Measurements from ENCODE around the gene SMURF2.
"Not testable (repeated sequence)": the region's sequence is repeated elsewhere in the genome, so short reads cannot be mapped to it uniquely, and the experiment has no call there.

SMURF2 gene

DNA sequence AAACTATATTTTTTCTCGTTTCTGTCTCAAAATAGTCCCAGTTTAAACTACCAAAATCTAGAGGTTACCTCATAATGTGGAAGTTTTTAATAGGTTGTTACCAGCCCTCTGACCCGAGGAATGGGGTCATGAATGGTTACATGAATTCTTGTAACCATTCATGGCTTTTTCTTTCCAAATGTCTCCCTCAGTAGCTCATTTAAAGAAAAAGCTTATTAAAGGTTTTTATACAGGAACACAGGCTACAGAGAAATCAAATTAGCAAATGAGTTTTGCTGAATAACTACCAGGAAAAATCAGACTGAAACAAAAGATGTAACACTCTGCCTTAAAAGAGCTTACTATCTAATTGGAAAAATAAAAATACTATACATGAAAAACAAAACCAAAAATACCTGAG, 63.4 kb downstream of the SMURF2 start:
- no peak for DNase-seq (ENCODE audit: low read depth in 3 of 3)

DNA sequence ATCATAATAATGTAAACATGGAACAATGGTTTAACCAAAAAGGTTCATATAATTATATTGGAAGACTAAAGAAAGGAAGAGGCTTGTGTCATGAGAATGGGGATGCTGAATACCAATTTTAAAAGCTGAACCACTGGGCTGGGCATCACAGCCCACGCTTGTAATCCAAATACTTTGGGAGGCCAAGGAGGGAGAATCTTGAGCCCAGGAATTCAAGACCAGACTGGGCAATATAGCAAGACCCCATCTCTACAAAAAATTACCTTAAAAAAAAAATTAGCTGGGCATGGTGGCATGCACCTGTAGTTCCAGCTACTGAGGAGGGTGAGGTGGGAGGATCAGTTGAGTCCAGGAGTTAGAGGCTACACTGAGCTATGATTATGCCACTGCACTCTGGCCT, 65.1 kb downstream of the SMURF2 start:
- no peak for DNase-seq (ENCODE audit: low read depth in 3 of 3)

DNA sequence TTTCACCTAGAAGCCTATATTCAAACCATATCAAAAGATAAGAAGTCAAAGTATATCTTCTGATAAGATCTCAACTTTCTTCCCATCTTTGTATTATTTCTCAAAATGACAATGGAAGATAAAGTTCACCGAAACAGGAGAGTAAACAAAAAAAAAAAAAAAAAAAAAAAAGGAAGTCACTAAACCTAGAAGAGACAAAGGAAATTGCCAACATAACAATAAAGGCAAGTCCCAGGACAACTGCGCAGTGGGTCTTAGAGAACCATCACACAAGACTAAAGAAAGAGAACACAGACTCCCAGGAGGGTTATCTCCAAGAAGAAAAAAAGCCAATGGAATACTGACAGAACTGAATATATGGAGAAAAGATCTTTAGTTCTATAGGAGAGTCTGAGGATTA, 65.7 kb downstream of the SMURF2 start:
- no peak for DNase-seq (ENCODE audit: low read depth in 3 of 3)

DNA sequence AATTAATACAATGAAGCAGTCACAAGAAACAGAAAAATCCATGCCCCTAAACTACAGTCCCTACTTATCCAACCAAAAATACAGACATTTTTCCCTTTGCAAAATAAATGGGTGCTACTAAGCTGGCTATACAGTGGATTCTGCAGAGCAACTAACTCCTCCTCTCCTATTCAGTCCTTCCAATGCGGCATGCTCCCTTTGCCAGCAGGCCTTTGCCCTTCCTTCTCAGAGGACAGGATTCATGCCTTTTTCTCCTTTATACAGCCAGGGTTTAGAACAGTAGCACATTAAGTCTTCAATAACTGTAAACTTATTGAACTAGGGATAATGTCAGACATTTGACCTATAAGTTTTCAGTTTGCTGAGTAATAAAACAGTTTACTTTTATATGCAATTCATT, 70.2 kb downstream of the SMURF2 start:
- no peak for DNase-seq (ENCODE audit: low read depth in 3 of 3)

DNA sequence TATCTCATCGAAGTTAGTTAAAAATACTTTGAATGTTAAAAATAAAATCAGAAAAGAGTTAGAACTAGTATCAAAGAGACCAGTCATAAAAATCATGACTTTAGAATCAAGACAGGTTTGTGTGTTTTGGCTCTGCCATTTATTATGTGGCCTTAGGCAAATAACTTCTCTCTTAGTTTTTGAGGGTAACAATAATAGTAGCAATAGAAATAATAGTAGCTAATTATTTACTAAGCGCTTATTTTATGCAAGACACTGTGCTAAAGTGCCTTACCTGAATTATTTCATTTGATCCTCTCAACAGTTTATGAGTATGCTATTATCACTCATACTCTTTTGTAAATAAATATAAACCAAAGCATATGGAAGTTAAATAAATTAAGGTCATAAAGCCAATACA, 77.0 kb downstream of the SMURF2 start:
- no peak for DNase-seq (ENCODE audit: low read depth in 3 of 3)

DNA sequence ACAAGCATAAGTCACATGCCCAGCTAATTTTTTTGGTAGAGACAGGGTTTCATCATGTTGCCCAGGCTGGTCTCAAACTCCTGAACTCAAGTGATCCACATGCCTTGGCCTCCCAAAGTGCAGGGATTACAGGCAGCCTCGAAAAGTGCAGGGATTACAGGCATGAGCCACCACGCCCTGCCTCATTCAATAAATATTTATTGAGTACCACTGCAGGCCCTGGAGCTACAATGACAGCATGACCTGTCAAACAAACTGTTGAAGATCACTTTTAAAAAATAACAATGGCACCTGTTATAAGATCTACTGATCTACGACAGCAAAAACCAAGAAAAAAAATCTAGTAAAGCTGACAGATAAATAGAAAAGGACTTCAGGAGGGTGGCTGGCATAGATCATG, 79.1 kb downstream of the SMURF2 start:
- no peak for DNase-seq (ENCODE audit: low read depth in 3 of 3)

DNA sequence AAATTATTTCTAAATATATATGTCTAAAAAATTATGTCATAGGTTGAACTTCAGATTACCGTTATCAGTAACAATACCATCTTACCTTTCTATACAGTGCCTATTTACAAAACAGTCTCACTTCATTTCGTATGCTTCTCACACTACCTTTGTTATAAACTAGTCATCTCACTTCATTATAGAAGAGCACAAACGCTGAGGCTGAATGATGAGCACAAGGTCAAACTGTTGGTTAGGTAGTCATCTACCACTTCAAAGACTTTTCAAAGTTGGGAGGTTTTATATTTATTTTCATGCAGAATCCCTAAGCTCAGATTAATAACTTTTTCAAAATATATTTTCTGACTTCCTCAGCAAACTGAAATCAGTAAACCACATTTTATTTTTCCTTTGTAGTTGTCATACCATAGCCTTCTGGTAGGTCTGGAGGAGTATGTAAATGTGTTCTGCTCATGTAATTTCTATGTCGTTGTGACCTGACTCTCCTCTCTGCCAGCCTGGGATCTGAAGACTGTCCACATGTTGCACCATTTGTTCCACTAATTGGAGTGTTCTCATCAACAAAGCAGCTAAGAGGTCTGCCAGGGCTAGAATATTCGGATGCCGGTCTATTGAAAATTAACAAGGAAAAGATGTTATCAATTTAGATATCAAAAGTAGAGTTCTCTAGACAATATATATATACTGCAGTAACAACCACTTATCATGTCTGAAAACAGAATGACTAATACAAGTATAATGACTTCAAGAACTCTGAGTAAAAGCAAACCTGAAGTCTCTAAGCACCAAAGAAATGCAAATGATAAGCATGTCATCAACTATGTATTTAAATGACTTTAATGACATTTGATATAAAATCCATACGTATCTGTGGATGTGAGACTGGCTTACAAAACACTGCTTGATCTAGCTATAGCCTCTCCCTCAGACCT, 81.5 kb downstream of the SMURF2 start:
- no peak for DNase-seq (ENCODE audit: low read depth in 3 of 3)

DNA sequence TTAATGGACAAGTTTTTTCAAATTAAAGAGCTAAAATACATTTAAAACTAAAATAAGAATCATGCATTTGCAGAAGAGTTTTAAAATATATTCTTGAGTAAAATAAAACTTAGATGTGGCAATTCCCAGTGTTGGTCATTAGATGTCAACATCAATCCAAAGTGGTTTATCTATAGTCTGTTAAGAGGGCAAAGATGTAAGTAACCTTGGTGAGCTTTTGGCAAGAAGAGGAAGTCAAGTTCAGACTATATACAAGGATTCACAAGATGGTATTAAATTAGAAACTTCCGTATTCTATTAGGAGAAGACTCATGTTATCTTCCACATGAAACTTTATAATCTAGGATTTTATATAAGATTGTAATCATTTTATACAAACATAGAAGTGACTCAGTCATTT, 82.2 kb downstream of the SMURF2 start:
- no peak for DNase-seq (ENCODE audit: low read depth in 3 of 3)

DNA sequence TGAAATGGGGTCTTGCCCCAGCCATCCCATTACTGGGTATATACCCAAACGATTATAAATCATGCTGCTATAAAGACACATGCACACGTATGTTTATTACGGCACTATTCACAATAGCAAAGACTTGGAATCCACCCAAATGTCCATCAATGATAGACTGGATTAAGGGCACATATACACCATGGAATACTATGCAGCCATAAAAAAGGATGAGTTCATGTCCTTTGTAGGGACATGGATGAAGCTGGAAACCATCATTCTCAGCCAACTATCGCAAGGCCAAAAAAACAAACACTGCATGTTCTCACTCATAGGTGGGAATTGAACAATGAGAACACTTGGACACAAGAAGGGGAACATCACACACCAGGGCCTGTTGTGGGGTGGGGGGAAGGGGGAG, 85.1 kb downstream of the SMURF2 start:
- not testable (repeated sequence) for DNase-seq (ENCODE audit: low read depth in 3 of 3)

DNA sequence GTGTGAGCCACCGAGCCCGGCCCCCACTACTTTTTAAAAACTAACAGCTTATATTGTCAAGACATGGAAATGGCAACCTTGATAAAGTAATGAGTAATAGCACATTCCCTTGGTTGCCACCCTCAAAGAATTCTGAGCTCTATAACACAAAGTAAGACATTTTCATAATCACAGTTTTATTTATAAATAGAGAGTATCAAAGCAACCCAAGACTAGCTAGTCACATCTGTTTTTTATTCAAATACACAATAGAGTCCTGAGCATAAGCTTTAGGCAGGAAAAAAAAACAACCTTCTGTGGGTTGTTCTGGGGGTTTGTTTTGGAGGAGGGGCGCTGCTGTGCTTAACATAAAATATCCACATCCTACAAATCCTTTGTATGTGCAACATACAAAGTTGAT, 86.7 kb downstream of the SMURF2 start:
- no peak for DNase-seq (ENCODE audit: low read depth in 3 of 3)

DNA sequence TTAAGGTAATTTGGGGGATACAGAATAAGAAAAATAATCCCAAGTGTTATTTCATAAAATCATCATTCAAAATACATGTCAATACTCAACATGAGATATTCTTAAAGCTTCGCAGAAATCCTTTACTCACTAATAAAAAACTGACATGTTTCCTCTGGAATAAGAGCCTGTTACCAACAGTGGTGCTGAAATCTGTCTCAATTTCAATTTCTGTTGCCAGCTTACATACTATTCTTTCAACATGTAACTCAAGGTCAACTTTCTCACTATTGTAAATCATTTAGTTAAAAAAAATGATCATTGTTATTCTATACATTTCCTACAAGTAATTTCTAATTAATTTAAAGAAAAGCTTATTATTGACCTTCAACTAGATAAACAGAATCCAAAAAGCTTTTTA, 87.5 kb downstream of the SMURF2 start:
- no peak for DNase-seq (ENCODE audit: low read depth in 3 of 3)

DNA sequence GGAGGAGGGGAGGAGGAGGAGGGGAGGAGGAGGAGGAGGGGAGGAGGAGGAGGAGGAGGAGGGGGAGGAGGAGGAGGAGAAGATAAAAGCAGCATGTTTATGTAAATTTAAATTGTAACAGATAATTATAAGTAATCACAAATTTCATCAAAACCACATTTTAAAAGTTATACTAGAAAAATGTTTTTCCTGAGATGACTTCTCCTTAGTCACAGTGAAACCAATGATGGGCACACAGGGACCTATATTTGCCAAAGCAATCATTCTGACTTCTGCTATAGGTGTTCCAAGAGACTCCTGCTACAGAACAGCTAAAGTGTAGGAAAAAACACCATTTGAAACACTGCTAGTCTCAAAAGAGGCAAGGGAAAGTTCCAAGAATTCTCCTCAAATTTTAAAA, 88.9 kb downstream of the SMURF2 start:
- DNase-seq (ENCODE audit: low read depth in 3 of 3): no peak

DNA sequence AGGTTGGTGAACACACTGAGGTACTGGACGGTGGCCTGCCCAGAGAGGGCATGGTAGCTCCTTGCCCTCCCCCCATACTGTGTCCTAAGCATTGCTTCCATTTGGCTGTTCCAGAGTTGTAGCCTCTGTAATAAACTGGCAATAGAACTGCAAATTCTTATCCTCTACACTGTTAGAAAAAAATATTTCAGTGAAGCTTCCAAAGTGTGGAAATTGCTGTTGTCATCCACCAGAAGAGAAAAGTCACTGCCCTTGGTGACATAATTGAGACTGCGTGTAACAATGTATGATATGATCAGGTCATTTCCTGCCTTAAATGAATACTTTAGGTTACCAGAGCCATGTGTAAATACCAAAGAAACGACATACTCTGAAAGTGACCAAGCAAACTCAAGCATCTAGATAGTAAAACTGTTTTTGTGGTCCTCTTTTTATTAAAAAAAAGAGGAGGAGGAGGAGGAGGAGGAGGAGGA, 89.4 kb downstream of the SMURF2 start:
- DNase-seq (ENCODE audit: low read depth in 3 of 3): no peak

DNA sequence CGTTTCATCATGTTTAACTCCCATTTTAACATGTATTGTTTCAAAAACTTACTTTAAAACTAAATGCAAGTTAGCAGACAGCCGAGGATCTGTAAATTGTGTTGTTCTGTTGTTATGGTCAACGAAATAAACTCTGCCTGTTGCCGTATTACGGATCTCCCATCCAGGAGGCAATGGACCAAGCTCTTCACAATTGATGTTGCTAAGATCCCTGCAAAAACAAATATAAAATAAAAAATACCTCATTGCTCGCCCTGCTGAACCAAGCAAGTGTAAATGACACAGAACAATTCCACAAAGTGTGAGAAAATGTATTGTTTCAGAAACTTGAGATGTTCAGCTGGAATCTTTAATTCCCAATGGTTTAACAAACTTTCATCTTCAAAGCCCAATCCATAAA, 90.4 kb downstream of the SMURF2 start:
- no peak for DNase-seq (ENCODE audit: low read depth in 3 of 3)

DNA sequence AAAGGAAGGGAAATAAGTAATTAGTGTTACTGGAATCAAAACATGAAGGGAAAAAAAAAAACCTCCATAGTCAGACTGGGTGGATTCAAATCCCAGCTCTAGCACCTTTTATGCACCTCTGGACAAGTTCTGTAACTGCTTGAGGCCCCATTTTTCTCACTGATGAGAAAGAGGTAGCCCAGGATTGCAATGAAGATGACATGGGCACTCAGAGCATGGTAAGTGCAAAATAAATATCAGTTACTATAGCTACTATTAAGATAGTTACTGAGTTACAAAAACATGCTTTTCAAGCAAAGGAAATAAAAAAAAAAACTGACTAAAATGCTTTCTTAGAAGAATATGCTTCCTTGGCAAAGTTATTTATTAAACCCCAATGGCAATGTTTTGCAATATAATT, 96.5 kb downstream of the SMURF2 start:
- no peak for DNase-seq (ENCODE audit: low read depth in 3 of 3)

DNA sequence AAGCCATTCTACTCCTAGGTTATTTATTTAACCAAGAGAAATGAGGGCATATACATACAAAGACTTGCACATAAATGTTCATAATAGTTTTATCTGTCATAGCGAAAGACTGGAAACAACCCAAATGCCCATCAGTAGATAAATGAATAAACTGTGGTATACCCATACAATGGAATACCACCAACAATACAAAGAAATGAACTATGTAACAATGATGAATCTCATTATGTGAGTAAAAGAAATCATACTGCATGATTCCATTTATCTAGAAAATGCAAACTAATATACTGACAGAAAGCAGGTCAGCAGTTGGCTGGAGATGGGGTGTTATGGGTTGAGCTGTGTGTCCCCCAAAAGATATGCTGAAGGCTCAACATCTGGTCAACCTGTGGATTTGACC, 98.0 kb downstream of the SMURF2 start:
- DNase-seq (ENCODE audit: low read depth in 3 of 3): no peak

DNA sequence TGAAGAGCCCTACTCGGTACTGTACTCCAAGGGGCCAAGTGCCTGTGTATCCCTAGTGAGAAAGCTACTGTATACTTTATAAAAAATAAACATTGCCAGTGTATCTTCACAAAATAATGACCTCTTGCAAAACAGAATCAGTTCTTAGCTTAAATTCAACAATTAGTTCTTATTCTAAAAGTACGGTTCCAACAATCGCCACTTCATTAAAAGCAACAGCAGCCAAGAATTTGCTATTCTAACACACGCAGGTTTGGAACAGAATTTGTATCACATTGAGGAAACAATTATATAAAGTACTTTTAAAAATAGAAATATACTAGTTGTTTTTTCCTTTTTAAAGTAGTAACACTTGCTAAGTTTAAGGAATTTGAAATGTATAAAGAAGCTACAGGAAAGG, 106.8 kb downstream of the SMURF2 start:
- DNase-seq (ENCODE audit: low read depth in 3 of 3): no peak

DNA sequence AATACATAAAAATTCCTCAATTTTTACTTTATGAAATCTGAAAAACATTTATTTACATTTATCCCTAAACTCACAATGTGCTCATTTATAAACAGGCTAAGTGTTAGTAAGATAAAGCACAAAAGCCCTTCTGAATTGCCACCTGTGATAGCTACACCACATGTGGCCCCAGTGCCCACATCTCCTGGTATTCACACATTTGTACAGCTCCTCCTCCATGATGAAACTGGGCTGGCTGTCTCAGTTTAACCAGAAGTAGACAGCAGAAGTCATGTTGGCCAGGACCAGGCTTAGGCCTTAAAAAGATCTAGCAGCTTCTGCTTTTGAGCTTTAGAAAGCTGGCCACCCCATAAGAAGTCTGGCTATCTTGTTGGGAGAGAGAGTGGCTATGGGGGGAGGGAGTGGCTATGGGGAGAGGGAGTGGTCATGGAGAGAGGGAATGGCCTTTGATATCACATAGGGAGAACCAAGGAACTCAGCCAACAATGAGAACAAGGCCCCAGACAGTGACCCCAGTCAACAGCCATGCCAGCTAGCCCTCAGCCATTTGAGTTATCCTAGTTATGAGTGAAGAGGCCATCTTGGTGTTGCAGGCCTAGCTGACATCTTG, 108.0 kb downstream of the SMURF2 start:
- no peak for DNase-seq (ENCODE audit: low read depth in 3 of 3)

DNA sequence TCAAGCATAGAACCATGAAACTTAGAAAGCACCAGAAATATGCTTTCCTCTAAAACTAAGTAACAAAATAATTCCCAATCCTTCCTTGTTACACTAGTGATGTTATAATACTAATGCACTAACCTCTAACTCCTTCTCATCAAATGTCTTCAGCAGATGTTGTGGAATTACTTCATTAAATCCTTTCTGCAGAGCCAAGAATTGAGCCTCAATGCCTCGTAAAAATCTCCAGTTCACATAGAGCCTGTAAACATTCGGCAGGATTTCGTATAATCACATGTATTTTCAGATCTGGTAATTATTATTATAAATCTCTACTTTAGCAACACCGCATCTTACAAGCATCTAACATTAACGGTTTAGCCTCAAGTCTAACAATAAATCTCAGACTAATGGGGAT, 110.6 kb downstream of the SMURF2 start:
- DNase-seq (ENCODE audit: low read depth in 3 of 3): no peak

DNA sequence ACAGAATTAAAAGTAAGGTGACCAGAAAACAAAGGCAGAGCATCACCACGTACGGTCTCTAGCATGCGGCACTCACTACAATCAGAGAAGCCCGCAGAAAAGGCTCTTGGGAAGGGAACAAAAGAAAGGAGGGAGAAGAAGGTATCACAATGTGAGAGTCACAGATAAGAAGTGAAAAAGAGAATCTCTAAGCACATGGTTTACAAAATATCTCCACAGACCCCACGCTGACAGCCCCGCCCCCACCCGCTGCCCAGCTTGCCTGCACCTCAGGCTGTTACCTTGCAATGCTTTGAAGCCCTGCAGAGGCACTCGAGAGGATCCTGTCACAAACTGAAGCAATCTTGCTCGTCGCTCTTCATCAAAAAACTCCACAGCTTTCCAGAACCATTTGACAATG, 114.8 kb downstream of the SMURF2 start:
- DNase-seq (ENCODE audit: low read depth in 3 of 3): no peak

DNA sequence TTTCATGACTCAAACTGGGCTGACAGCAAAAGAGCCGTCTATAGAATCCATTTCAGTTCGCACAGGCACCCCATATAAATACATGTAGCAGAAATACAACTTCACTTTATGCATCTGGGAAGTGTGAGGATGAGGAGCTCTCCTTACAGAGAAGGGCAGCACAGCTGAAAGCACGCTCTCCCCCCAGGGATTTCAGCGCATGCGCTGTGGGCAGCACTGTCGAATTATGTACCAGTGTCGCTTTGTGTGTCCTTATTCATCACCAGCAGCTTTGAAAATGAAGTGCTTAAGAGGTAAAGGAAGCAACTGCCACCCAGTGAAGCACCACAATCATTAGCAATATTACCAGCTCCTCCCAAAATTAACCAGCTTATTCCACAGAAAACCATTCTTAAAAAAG, 115.4 kb downstream of the SMURF2 start:
- DNase-seq (ENCODE audit: low read depth in 3 of 3): no peak

DNA sequence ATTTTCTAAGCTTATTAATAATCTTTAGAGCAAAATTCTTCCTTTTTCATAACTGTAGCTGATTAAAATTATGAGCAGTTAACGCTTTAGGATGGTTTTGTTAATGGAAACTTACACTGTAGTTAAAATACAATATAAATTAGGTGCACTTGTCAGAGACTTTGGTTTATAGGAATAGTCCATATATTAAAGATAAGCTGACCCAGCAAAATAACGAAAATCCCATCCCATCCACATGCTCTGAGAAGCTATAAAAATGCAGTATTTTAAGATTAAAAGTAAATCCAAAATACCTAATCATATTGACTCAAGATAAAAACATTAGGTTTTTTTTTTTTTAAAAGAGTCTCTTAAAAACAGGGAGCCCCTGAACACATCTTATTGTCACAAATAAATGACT, 117.4 kb downstream of the SMURF2 start:
- DNase-seq (ENCODE audit: low read depth in 3 of 3): no peak

DNA sequence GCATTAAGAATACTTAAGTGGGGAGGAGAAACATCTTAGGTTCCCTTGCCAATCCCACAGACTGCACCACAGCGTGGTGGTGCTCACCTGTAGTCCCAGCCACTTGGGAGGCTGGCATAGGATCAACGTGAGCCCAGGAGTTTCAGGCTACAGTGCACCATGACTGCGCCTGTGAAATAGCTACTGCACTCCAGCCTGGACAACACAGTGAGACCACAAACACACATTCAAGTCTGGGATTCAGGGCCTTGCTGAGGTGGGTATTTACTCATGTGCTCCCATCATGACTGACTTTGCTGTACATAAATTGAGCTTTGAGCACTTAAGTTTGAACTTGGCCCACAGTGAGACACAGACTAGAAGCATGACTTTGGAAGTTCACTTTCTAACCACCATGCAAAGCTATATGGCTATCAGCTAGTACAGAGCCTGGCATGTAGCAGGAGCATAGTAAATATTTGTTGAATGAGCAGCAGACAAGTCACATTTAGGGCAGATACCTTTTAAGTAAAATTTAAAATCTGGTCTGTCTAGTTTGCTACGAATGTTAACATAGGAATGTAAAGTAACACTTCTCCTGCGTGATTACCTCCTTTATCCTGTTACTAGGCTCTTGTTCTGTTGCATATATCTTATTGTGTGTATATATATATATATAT, 121.9 kb downstream of the SMURF2 start:
- DNase-seq (ENCODE audit: low read depth in 3 of 3): no peak

All from stimulated activated CD4-positive, alpha-beta T cell treated with anti-CD3 and anti-CD28 coated beads, TNF-alpha, amount 100 ng/mL, for 4 hours (primary cell).